ENCODE results near the gene SLF2.

Gene SLF2

DNA sequence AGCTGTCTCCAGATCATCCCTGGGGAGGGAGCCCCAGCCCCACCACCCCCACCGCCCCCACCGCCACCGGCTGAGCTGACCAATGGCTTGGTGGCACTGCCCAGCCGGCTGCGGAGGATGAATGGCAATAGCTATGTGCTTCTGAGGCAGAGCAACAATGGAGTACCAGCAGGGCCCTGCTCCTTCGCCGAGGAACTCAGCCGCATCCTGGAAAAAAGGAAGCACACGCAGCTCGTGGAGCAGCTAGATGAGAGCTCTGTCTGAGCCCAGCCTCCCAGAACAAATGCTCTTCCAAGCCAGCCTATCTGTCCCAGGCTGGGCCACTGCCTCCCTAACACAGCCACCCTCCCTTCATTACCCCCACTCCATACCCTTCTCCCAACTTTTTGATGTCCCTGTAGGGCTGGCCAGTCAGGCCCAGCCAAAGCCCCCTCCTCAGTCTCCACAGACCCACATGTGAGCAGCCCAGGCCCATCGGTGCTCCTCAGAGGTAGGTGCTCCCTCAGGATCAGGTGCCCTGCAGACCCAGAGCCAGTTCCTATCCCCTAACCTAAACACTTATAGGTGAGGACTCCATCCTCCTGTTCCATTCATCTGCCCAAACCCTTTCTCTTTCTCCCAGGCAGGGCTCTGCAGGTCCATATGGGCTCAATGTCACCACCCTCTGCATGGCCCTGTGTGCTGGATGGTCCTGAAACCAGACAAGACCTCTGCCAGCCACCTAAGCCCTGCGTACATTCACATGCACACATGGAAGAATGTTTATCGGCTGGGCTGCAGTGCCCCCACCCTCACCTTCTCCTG, 71.3 kb downstream of the SLF2 start:
- Histone ChIP-seq H3K9ac (ENCODE audit: low read length) (no peak overlapping the region), H3K9me3 (ENCODE audit: control insufficient read depth, low read length) (no peaks in the 10 kb centered on the region), H3K4me3 (ENCODE audit: low read length) (no peak overlapping the region), H3K27me3 (replicated peaks; ENCODE audit: control insufficient read depth, insufficient read depth, low read length) (no peaks in the 10 kb centered on the region), H3K36me3 (ENCODE audit: control insufficient read depth, insufficient read depth, low read length, severe bottlenecking) (peaks cover 7% of the 10 kb centered on the region), H3K4me1 (ENCODE audit: control insufficient read depth, insufficient read depth, low read length) (peaks cover 24% of the 10 kb centered on the region)
- no peak for DNase-seq (ENCODE audit: low read depth)

DNA sequence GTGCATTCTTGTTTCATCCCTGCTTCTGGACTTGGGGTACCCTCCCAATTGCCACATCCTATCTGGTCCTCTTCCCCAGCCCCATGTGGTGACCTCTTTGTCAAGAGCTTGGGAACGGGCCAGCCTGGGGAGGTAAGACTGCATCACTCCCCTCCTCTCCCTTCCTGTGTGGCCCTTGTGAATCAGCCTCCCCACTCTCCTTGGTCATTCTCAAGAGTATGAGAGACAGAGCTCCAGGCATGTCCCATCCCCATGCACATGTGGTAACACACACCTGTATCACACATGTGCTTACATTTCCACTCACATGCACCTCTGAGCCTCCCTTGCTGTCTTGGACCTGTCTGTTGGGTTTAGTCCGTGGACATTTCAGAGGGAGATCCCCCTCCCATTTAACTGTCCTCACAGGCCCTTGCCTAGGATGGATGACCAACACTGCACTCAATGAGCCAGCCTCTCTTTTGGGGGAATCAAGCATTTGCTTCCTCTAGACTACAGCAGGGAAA, 72.0 kb downstream of the SLF2 start:
- H3K9me3 ChIP-seq (ENCODE audit: control insufficient read depth, low read length): no peaks in the 10 kb centered on the region
- no peak for DNase-seq (ENCODE audit: low read depth)
- peaks cover 13% of the 10 kb centered on the region for H3K36me3 ChIP-seq (ENCODE audit: control insufficient read depth, insufficient read depth, low read length, severe bottlenecking)
- no peak overlapping the region for H3K9ac ChIP-seq (ENCODE audit: low read length)
- peaks cover 28% of the 10 kb centered on the region for H3K4me1 ChIP-seq (ENCODE audit: control insufficient read depth, insufficient read depth, low read length)
- no peak overlapping the region for H3K4me3 ChIP-seq (ENCODE audit: low read length)
- no peaks in the 10 kb centered on the region for H3K27me3 ChIP-seq (replicated peaks; ENCODE audit: control insufficient read depth, insufficient read depth, low read length)

DNA sequence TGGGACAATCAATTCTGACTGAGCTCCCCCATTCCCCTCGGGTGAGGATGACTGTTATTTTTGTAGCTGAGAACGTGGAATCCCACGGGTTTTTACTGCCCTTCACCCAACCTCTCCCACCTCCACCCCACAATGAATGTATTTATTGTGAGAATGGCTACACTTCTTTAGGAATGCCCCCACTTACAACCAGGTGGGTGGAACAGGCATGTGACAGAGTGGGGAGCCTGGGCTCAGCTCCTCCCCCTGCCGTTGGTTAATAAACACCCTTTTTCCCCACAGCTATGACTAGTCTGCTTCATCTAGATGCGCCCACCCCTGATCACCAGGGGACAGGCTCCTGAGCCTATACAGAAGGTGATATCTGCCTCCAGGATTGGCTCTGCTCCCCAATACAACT, 72.6 kb downstream of the SLF2 start:
- peaks cover 15% of the 10 kb centered on the region for H3K36me3 ChIP-seq (ENCODE audit: control insufficient read depth, insufficient read depth, low read length, severe bottlenecking)
- no peaks in the 10 kb centered on the region for H3K27me3 ChIP-seq (replicated peaks; ENCODE audit: control insufficient read depth, insufficient read depth, low read length)
- peaks cover 28% of the 10 kb centered on the region for H3K4me1 ChIP-seq (ENCODE audit: control insufficient read depth, insufficient read depth, low read length)
- no peak overlapping the region for H3K4me3 ChIP-seq (ENCODE audit: low read length)
- DNase-seq (ENCODE audit: low read depth): no peak
- H3K9me3 ChIP-seq (ENCODE audit: control insufficient read depth, low read length): no peaks in the 10 kb centered on the region
- no peak overlapping the region for H3K9ac ChIP-seq (ENCODE audit: low read length)

DNA sequence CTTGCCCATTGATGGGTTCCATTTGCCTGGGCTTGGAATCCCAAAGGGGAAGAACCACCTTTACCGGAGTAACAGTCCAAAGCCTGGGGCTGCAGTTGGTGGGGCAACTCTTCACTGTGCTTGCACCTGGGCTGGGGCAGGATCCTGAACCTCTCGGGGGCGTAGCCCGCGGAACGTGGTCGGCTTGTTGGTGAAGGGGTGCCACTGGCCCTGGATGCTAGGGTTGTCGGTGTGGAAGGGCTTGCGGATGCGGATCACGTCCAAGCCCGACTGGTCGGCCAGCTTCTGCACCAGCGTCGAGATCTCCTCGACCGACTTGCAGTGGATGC, 73.8 kb downstream of the SLF2 start:
- Histone ChIP-seq H3K36me3 (ENCODE audit: control insufficient read depth, insufficient read depth, low read length, severe bottlenecking) (peaks cover 20% of the 10 kb centered on the region), H3K27me3 (replicated peaks; ENCODE audit: control insufficient read depth, insufficient read depth, low read length) (no peaks in the 10 kb centered on the region)

DNA sequence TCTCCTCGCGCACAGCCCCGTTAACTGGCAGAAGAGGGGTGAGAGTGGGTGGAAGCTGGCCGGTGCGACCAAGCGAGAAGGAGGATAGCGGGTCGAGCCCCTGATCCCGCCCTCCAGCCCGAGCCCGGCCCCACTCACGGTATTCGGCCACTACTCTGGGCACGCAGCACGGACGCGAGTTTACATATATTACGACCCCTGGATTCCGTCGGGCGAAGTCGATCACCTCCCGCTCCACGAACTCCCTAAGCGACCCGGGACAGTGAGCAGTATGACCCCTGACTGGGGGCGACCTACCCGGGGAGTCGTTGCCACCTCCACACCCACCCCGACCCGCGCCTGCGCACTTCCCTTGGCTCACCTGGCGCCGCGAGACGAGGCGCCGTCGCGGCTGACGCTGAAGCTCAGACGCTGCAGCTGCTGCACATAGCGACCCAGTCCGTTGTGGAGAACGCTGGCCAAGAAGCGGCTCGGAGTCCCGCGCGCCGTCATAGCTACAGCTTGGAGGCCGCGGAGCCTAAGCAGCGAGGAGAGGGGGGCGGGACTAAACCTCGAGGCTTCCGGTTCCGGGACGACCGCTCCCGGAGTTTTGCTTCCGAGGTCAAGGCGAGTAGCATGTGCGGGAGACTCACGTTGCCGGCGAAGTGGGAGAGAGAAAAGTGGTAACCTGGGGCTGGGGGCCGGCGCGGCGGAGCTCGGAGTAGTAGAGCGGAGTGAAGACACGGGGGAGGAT, 74.4 kb downstream of the SLF2 start, which contains the start of the genes MRPL43 and TWNK:
TSS of gene MRPL43 (minus strand) at position 546 of the 733 bp plus-strand sequence. CDS start at position 492, 54 bp downstream.
TSS of gene TWNK (plus strand) at position 592 of the 733 bp plus-strand sequence. CDS start 668 bp downstream, outside the sequence.
- Histone ChIP-seq H3K4me3 (ENCODE audit: low read length) (peak within 1 kb of the TSS; percentile 91), H3K9me3 (ENCODE audit: control insufficient read depth, low read length) (no peaks in the 10 kb centered on the region), H3K36me3 (ENCODE audit: control insufficient read depth, insufficient read depth, low read length, severe bottlenecking) (peaks cover 20% of the 10 kb centered on the region), H3K9ac (ENCODE audit: low read length) (peak within 1 kb of the TSS; percentile 93), H3K4me1 (ENCODE audit: control insufficient read depth, insufficient read depth, low read length) (peaks cover 28% of the 10 kb centered on the region), H3K27me3 (replicated peaks; ENCODE audit: control insufficient read depth, insufficient read depth, low read length) (no peaks in the 10 kb centered on the region)
- peak; percentile 94 for DNase-seq (ENCODE audit: low read depth)

More for the DNA sequence above, 73.8 kb downstream of the SLF2 start:
- peaks cover 28% of the 10 kb centered on the region for H3K4me1 ChIP-seq (ENCODE audit: control insufficient read depth, insufficient read depth, low read length)
- peak overlapping the region; percentile 91 for H3K4me3 ChIP-seq (ENCODE audit: low read length)
- peak overlapping the region; percentile 93 for H3K9ac ChIP-seq (ENCODE audit: low read length)
- H3K9me3 ChIP-seq (ENCODE audit: control insufficient read depth, low read length): no peaks in the 10 kb centered on the region
- no peak for DNase-seq (ENCODE audit: low read depth)

DNA sequence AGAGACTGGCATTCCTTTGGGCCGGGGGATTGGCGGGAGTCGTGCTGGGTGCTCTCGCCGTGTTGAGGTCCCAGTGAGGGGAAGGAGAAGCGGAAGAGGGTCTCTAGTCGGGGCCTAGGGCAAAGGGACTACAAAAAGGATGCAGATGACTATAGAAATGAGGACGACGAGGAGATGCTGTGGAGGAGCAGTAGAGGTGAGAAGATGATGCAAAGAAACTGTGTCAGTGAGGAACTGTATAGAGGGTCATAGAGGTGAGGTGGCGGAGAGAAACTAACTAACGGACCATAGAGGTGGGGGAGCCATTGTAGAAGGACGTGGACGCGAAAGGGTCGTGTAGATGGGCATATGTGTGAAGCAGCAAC, 74.9 kb downstream of the SLF2 start:
- Histone ChIP-seq H3K9me3 (ENCODE audit: control insufficient read depth, low read length) (no peaks in the 10 kb centered on the region), H3K27me3 (replicated peaks; ENCODE audit: control insufficient read depth, insufficient read depth, low read length) (no peaks in the 10 kb centered on the region), H3K4me3 (ENCODE audit: low read length) (peak overlapping the region; percentile 91), H3K36me3 (ENCODE audit: control insufficient read depth, insufficient read depth, low read length, severe bottlenecking) (peaks cover 20% of the 10 kb centered on the region), H3K9ac (ENCODE audit: low read length) (peak overlapping the region; percentile 93), H3K4me1 (ENCODE audit: control insufficient read depth, insufficient read depth, low read length) (peaks cover 28% of the 10 kb centered on the region)
- no peak for DNase-seq (ENCODE audit: low read depth)

DNA sequence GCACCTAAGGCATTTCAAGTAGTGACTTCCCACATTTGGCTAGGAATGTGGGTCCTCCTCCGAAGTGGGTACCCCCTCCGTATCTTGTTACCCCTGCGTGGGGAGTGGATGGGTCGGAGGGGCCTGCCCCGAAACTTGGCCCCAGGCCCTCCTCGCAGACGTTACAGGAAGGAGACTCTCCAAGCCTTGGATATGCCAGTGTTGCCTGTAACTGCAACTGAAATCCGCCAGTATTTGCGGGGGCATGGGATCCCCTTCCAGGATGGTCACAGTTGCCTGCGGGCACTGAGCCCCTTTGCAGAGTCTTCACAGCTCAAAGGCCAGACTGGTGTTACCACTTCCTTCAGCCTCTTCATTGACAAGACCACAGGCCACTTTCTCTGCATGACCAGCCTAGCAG, 75.4 kb downstream of the SLF2 start:
- Histone ChIP-seq H3K4me1 (ENCODE audit: control insufficient read depth, insufficient read depth, low read length) (peaks cover 28% of the 10 kb centered on the region), H3K9ac (ENCODE audit: low read length) (peak overlapping the region; percentile 93), H3K36me3 (ENCODE audit: control insufficient read depth, insufficient read depth, low read length, severe bottlenecking) (peaks cover 24% of the 10 kb centered on the region), H3K4me3 (ENCODE audit: low read length) (peak overlapping the region; percentile 91), H3K27me3 (replicated peaks; ENCODE audit: control insufficient read depth, insufficient read depth, low read length) (no peaks in the 10 kb centered on the region), H3K9me3 (ENCODE audit: control insufficient read depth, low read length) (no peaks in the 10 kb centered on the region)
- no peak for DNase-seq (ENCODE audit: low read depth)

DNA sequence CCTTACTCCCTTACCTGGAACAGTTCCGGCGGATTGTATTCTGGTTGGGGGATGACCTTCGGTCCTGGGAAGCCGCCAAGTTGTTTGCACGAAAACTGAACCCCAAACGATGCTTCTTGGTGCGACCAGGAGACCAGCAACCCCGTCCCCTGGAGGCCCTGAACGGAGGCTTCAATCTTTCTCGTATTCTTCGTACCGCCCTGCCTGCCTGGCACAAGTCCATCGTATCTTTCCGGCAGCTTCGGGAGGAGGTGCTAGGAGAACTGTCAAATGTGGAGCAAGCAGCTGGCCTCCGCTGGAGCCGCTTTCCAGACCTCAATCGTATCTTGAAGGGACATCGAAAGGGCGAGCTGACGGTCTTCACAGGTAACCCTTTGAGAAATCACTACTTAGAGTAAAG, 76.3 kb downstream of the SLF2 start:
- DNase-seq (ENCODE audit: low read depth): no peak
- Histone ChIP-seq H3K9me3 (ENCODE audit: control insufficient read depth, low read length) (no peaks in the 10 kb centered on the region), H3K27me3 (replicated peaks; ENCODE audit: control insufficient read depth, insufficient read depth, low read length) (no peaks in the 10 kb centered on the region), H3K36me3 (ENCODE audit: control insufficient read depth, insufficient read depth, low read length, severe bottlenecking) (peaks cover 33% of the 10 kb centered on the region), H3K4me3 (ENCODE audit: low read length) (no peak overlapping the region), H3K9ac (ENCODE audit: low read length) (no peak overlapping the region), H3K4me1 (ENCODE audit: control insufficient read depth, insufficient read depth, low read length) (peaks cover 28% of the 10 kb centered on the region)

DNA sequence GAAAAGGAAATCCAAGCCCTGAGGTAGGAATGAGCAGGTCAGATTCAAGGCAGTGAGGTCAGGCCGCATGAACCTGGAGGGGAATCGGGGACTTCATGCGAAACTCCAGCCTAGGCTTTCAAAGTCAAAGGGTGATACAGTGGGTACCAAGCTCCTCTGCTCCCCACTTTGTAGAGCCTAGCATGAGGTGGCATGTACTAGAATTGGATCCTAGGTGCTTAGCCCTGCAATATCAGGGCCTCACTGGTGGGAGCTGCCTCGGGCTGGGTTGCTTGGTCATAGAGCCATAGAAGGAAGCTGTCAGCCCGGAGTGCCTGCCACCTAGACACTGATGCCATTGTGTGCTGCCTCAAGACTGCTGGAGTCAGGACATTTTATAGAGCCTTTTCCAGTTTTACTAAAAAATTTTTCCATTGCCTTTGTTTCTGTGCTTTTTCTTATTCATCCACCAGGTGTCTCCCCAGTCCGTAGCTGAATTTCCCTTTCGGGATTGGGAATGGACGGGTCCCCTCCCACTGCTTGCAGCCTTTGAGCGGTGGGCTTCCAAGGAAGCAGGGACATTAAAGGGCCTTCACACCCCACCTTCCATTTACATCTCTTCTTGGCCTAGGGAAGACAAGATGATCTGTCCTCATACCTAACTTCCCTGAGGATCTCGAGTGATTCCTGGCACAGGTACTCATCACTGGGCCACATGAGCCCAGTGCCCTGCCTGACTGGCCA, 81.4 kb downstream of the SLF2 start:
- Histone ChIP-seq H3K9ac (ENCODE audit: low read length) (no peak overlapping the region), H3K9me3 (ENCODE audit: control insufficient read depth, low read length) (no peaks in the 10 kb centered on the region), H3K36me3 (ENCODE audit: control insufficient read depth, insufficient read depth, low read length, severe bottlenecking) (peaks cover 34% of the 10 kb centered on the region), H3K4me3 (ENCODE audit: low read length) (no peak overlapping the region), H3K4me1 (ENCODE audit: control insufficient read depth, insufficient read depth, low read length) (peaks cover 17% of the 10 kb centered on the region), H3K27me3 (replicated peaks; ENCODE audit: control insufficient read depth, insufficient read depth, low read length) (no peaks in the 10 kb centered on the region)
- peak; percentile 75 for DNase-seq (ENCODE audit: low read depth)

DNA sequence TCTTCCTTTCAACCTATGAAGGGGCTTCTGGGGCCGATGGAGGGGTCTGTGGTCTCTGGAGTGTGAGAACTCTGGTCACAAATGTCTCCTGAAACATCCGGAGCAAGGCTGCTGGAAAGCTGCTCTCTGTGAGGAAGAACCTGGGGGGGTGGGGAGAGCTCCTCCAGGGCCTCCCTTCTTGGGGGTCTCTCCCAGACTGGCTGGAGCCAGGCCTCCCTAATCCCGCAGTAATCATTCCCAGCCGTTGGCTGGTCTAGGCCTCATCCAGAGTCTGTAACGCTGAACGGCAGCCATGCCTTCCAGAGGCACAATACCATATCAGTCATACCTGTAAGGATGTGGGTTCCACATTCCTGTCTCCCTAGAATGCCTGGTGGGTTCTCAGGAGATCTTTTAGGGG, 82.4 kb downstream of the SLF2 start:
- Histone ChIP-seq H3K9me3 (ENCODE audit: control insufficient read depth, low read length) (no peaks in the 10 kb centered on the region), H3K27me3 (replicated peaks; ENCODE audit: control insufficient read depth, insufficient read depth, low read length) (no peaks in the 10 kb centered on the region), H3K9ac (ENCODE audit: low read length) (no peak overlapping the region), H3K4me1 (ENCODE audit: control insufficient read depth, insufficient read depth, low read length) (peaks cover 14% of the 10 kb centered on the region), H3K4me3 (ENCODE audit: low read length) (no peak overlapping the region), H3K36me3 (ENCODE audit: control insufficient read depth, insufficient read depth, low read length, severe bottlenecking) (peaks cover 27% of the 10 kb centered on the region)
- DNase-seq (ENCODE audit: low read depth): no peak
